BLaER1 treated with 17β-estradiol and CSF1 and Interleukin-3, amounts not matched to agents 10 nM and 100 nM (cell line): ENCODE measurements around the gene PPA1.

Experiments
- H3K27ac ChIP-seq, 11 experiments: shearing (Covaris generic); formaldehyde crosslinking; 2 replicates each; pipeline ENCODE4 v1.8.1; 2022
- H3K27me3 ChIP-seq, 11 experiments: shearing (Covaris generic); formaldehyde crosslinking; 2 replicates each; pipeline ENCODE4 v1.8.1; 2022
- H3K36me3 ChIP-seq, 11 experiments: shearing (Covaris generic); formaldehyde crosslinking; 2 replicates each; pipeline ENCODE4 v1.8.1; 2022
- H3K4me1 ChIP-seq, 10 experiments: shearing (Covaris generic); formaldehyde crosslinking; 2 replicates each; pipeline ENCODE4 v1.8.1; 2022
- H3K4me2 ChIP-seq, 11 experiments: shearing (Covaris generic); formaldehyde crosslinking; 2 replicates each; pipeline ENCODE4 v1.8.1; 2022
- H3K4me3 ChIP-seq, 10 experiments: shearing (Covaris generic); formaldehyde crosslinking; 2 replicates each; pipeline ENCODE4 v1.8.1; 2022
- H3K9ac ChIP-seq, 11 experiments: shearing (Covaris generic); formaldehyde crosslinking; 2 replicates each; pipeline ENCODE4 v1.8.1; 2022
- H3K9me3 ChIP-seq, 11 experiments: shearing (Covaris generic); formaldehyde crosslinking; replicated peaks in 1 of 11; 2 replicates each; pipeline ENCODE4 v1.8.1; 2022
- H4K20me1 ChIP-seq, 11 experiments: shearing (Covaris generic); formaldehyde crosslinking; 2 replicates each; pipeline ENCODE4 v1.8.1; 2022
- Cebpa-rat ChIP-seq, 11 experiments: shearing (Covaris generic); IDR thresholded peaks; 2 replicates each; pipeline ENCODE4 v1.8.1; 2022

Gene PPA1

DNA sequence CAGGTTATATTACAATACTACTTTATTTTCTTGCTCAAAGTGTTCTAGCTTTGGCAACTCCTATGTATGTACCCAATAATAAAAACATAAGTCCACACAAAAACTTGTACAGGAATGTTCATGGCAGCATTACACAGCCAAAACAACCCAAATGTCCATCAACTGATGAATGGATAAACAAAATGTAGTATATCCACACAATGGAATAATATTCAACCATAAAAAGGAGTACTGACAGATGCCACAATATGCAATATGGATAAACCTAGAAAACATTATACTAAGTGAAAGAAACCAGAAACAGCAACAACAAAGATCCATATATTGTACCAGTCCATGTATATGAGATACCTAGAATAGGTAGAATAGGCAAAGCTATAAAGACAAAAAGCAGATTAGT lies 21.0 kb downstream of the PPA1 start:
- Histone ChIP-seq H3K36me3 (peaks cover 73 to 100% (median 99%) of the 10 kb centered on the region in 11 experiments), H3K4me2 (no peak overlapping the region), H4K20me1 (peaks cover 0 to 48% (median 7%) of the 10 kb centered on the region in 11 experiments; a peak in 9 of 22 replicates), H3K4me1 (no peaks in the 10 kb centered on the region), H3K9ac (no peak overlapping the region), H3K27me3 (no peaks in the 10 kb centered on the region), H3K27ac (no peak overlapping the region), H3K9me3 (no peaks in the 10 kb centered on the region), H3K4me3 (no peak overlapping the region)
- no peak for TF ChIP-seq Cebpa-rat (IDR thresholded peaks at IDR 0.05)

GRCh38 chr10:70206762-70207161 lies 26.5 kb downstream of the PPA1 start:
- no peak overlapping the region for H3K9ac ChIP-seq
- H3K36me3 ChIP-seq, result peaks cover 73 to 98% (median 96%) of the 10 kb centered on the region in 11 experiments
- no peak overlapping the region for H3K27ac ChIP-seq
- peaks cover 0 to 10% (median 0%) of the 10 kb centered on the region in 11 experiments; a peak in 5 of 22 replicates for H4K20me1 ChIP-seq
- H3K27me3 ChIP-seq, result no peaks in the 10 kb centered on the region
- H3K9me3 ChIP-seq, result no peaks in the 10 kb centered on the region
- no peak overlapping the region for H3K4me3 ChIP-seq
- H3K4me2 ChIP-seq, result no peak overlapping the region
- TF ChIP-seq Cebpa-rat (IDR thresholded peaks at IDR 0.05), result no peak
- no peaks in the 10 kb centered on the region; a peak in 1 of 20 replicates for H3K4me1 ChIP-seq

- Histone ChIP-seq H3K9me3 (peaks cover 0 to 8% (median 0%) of the 10 kb centered on the region in 11 experiments; a peak in 4 of 22 replicates), H3K4me1 (peaks cover 0 to 26% (median 18%) of the 10 kb centered on the region in 10 experiments; a peak in 16 of 20 replicates), H3K36me3 (peaks cover 61 to 95% (median 81%) of the 10 kb centered on the region in 11 experiments), H3K27me3 (no peaks in the 10 kb centered on the region), H4K20me1 (peaks cover 0 to 19% (median 10%) of the 10 kb centered on the region in 11 experiments; a peak in 13 of 22 replicates), H3K4me3 (no peak overlapping the region), H3K27ac (no peak overlapping the region), H3K4me2 (no peak overlapping the region), H3K9ac (no peak overlapping the region)
- no peak for TF ChIP-seq Cebpa-rat (IDR thresholded peaks at IDR 0.05)
Observed at GRCh38 chr10:70201105-70201504, 32.1 kb downstream of the PPA1 start.

DNA sequence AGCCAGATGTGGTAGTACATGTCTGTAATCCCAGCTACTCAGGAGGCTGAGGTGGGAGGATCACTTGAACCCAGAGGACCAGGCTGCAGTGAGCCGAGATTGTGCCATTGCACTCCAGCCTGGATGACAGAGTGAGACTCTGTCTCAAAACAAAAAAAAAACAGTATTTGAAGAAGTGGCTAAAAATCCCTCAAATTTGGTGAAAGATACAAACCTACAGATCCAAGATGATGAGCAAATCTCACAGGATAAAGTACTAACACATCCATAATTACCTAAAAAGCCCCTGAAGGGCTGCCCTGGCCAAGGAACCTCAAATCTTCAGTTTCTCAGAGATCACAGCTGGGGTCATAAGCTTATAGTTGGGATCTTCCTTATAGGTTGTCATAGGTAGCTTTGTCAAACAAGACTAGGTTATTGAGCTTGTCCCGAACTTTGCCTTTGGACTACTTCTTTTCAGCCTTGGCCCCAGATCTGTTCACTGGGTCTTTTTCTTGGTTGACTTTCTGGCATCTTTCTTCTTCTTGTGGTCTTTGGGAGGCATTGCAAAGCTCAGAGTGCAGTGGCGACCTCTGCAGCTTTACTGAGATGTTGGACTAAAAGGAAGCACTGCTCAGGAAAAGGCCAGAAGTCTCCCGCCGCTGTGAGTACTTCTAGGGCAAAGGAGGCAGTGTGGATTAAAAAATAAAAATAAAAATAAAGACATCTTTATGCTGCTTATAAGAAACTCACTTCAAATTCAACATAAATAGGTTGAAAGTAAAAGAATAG lies 34.3 kb downstream of the PPA1 start:
- H3K4me3 ChIP-seq, result no peak overlapping the region
- no peak for TF ChIP-seq Cebpa-rat (IDR thresholded peaks at IDR 0.05)
- peaks cover 0 to 8% (median 0%) of the 10 kb centered on the region in 11 experiments; a peak in 4 of 22 replicates for H3K9me3 ChIP-seq
- no peak overlapping the region for H3K9ac ChIP-seq
- no peaks in the 10 kb centered on the region for H3K27me3 ChIP-seq
- peak overlapping the region in 3 of 11 experiments; percentile 57 to 87 (median 70); a peak in 3 of 22 replicates for H3K4me2 ChIP-seq
- peaks cover 0 to 26% (median 18%) of the 10 kb centered on the region in 10 experiments; a peak in 16 of 20 replicates for H3K4me1 ChIP-seq
- peaks cover 44 to 84% (median 64%) of the 10 kb centered on the region in 11 experiments for H3K36me3 ChIP-seq
- peaks cover 0 to 19% (median 10%) of the 10 kb centered on the region in 11 experiments; a peak in 13 of 22 replicates for H4K20me1 ChIP-seq
- no peak overlapping the region for H3K27ac ChIP-seq

GRCh38 chr10:70197235-70197945 lies 35.8 kb downstream of the PPA1 start:
- TF ChIP-seq Cebpa-rat (IDR thresholded peaks at IDR 0.05), result no peak
- H3K36me3 ChIP-seq, result peaks cover 33 to 69% (median 49%) of the 10 kb centered on the region in 11 experiments
- peak overlapping the region in 1 of 11 experiments; percentile 18; a peak in 2 of 22 replicates for H3K27ac ChIP-seq
- peak overlapping the region in 9 of 11 experiments; percentile 25 to 87 (median 67); a peak in 18 of 22 replicates for H3K4me2 ChIP-seq
- peaks cover 0 to 8% (median 0%) of the 10 kb centered on the region in 11 experiments; a peak in 4 of 22 replicates for H3K9me3 ChIP-seq
- H3K4me3 ChIP-seq, result no peak overlapping the region
- peak overlapping the region in 6 of 11 experiments; percentile 4 to 52 (median 22); a peak in 5 of 22 replicates for H3K9ac ChIP-seq
- no peaks in the 10 kb centered on the region for H3K27me3 ChIP-seq
- peaks cover 2 to 27% (median 20%) of the 10 kb centered on the region in 10 experiments for H3K4me1 ChIP-seq
- peaks cover 0 to 19% (median 10%) of the 10 kb centered on the region in 11 experiments; a peak in 13 of 22 replicates for H4K20me1 ChIP-seq

- H3K4me2 ChIP-seq, result no peak overlapping the region; a peak in 2 of 22 replicates
- H3K9ac ChIP-seq, result no peak overlapping the region
- H3K27ac ChIP-seq, result no peak overlapping the region
- H3K9me3 ChIP-seq, result 0 out of 22 replicates have a peak, but pooled peaks cover 0 to under 1% (median 0%) of the 10 kb centered on the region in 11 experiments
- H3K27me3 ChIP-seq, result no peaks in the 10 kb centered on the region
- peaks cover 20 to 46% (median 34%) of the 10 kb centered on the region in 10 experiments for H3K4me1 ChIP-seq
- TF ChIP-seq Cebpa-rat (IDR thresholded peaks at IDR 0.05), result no peak
- H4K20me1 ChIP-seq, result peaks cover 0 to 18% (median 10%) of the 10 kb centered on the region in 11 experiments; a peak in 13 of 22 replicates
- no peak overlapping the region for H3K4me3 ChIP-seq
- H3K36me3 ChIP-seq, result peaks cover 2 to 29% (median 13%) of the 10 kb centered on the region in 11 experiments; a peak in 19 of 22 replicates
Observed at GRCh38 chr10:70193391-70193844, 39.8 kb downstream of the PPA1 start.

DNA sequence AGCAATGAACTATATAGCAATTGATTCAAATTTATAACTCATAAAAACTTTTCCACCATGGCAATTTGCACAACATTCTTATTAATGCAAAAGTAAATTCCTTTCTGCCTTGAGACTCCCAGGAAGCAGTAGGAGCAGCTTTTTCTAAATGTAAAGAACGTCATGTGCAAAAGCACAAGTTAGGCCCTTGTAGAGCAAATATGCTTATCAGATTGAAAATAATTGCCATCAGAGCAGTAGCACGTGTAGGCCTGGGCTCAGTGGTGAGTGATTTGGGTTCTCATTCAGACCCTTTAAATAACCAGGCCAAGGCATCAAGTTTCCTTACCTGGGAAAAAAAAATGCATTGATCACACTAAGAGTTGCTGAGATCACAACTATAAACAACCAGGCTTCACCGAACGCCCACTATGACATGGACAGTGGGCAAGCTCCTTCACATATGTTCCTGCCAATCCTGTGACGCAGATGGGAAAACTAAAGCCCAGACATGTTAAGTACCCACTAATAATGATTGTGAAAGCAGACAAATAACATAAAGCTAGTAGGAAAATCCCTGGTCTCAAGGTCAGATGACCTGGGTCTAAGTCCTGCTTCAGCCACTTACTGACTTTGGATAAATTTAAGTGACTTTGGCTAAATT lies 40.8 kb downstream of the PPA1 start:
- H4K20me1 ChIP-seq, result peaks cover 0 to 9% (median 7%) of the 10 kb centered on the region in 11 experiments; a peak in 13 of 22 replicates
- H3K4me3 ChIP-seq, result no peak overlapping the region
- peak overlapping the region in 1 of 11 experiments; percentile 2; a peak in 1 of 22 replicates for H3K27ac ChIP-seq
- H3K36me3 ChIP-seq, result peaks cover 0 to 24% (median 7%) of the 10 kb centered on the region in 11 experiments; a peak in 10 of 22 replicates
- H3K4me1 ChIP-seq, result peaks cover 20 to 39% (median 25%) of the 10 kb centered on the region in 10 experiments
- H3K9ac ChIP-seq, result 0 out of 22 replicates have a peak overlapping the region, but pooled peaks of 1 of the 11 experiments have one; percentile 41
- peak overlapping the region in 5 of 11 experiments; percentile 43 to 65 (median 48); a peak in 7 of 22 replicates for H3K4me2 ChIP-seq
- H3K9me3 ChIP-seq, result no peaks in the 10 kb centered on the region
- TF ChIP-seq Cebpa-rat (IDR thresholded peaks at IDR 0.05), result no peak
- H3K27me3 ChIP-seq, result no peaks in the 10 kb centered on the region

DNA sequence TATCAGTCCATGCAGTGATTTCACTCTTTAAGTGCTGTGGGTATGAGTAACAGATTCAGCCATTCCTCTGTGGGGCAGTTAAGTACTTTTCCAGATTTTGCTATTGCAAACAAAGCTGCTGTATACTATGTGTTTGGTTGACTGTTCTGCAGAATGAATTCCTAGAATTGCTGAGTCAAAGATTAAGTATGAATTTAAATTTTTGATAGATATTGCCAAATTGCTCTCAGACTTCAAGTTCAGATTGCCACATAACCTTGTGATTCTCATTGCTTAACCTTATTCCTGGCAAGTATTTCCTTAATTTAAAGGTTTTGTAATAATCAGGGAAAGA lies 41.3 kb downstream of the PPA1 start:
- peaks cover 0 to 4% (median 2%) of the 10 kb centered on the region in 11 experiments; a peak in 10 of 22 replicates for H4K20me1 ChIP-seq
- H3K9me3 ChIP-seq, result no peaks in the 10 kb centered on the region
- H3K4me3 ChIP-seq, result no peak overlapping the region
- peak overlapping the region in 9 of 11 experiments; percentile 30 to 65 (median 47); a peak in 14 of 22 replicates for H3K4me2 ChIP-seq
- peaks cover 0 to 19% (median 7%) of the 10 kb centered on the region in 11 experiments; a peak in 10 of 22 replicates for H3K36me3 ChIP-seq
- no peak for TF ChIP-seq Cebpa-rat (IDR thresholded peaks at IDR 0.05)
- H3K9ac ChIP-seq, result no peak overlapping the region
- no peaks in the 10 kb centered on the region for H3K27me3 ChIP-seq
- H3K27ac ChIP-seq, result no peak overlapping the region; a peak in 1 of 22 replicates
- H3K4me1 ChIP-seq, result peaks cover 15 to 35% (median 20%) of the 10 kb centered on the region in 10 experiments
